ENCODE results near the gene MYH3. TPM values are rescaled to one million over a fixed set of nuclear protein-coding genes. Genes with fewer than 3 reads are reported as not detected.
"Not testable (repeated sequence)": the region's sequence is repeated elsewhere in the genome, so short reads cannot be mapped to it uniquely, and the experiment has no call there.

The MYH3 gene
- total and polyA plus RNA-seq, 8 donors: 0.45 to 8.3 (median 3.2) TPM

GRCh38 chr17:10698096-10698818 is 41.1 kb upstream of the MYH3 start:
- TF ChIP-seq POLR2A (IDR thresholded peaks at IDR 0.05): no peak
- no peak for TF ChIP-seq POLR2AphosphoS5 (IDR thresholded peaks at IDR 0.05)
- WGBS, 5 donors: 5 to 10% (median 8%) methylated on average over 18 of the region's 18 CpGs
- Histone ChIP-seq H3K27ac (peak overlapping the region in 4 of 5 donors; percentile 94 to 98 (median 96)), H3K4me1 (peaks cover 9 to 61% (median 37%) of the 10 kb centered on the region in 4 donors), H3K9me3 (no peaks in the 10 kb centered on the region), H3K4me3 (peak overlapping the region; percentile 94 to 100 (median 96)), H3K36me3 (peaks cover under 1 to 23% (median 21%) of the 10 kb centered on the region in 4 donors), H3K27me3 (no peaks in the 10 kb centered on the region)
- DNase-seq: peak in 1 of 2 donors; percentile 22
- intact Hi-C loops (cut with DNase I; ENCODE audit: low total_unique reads): no loop called here

DNA sequence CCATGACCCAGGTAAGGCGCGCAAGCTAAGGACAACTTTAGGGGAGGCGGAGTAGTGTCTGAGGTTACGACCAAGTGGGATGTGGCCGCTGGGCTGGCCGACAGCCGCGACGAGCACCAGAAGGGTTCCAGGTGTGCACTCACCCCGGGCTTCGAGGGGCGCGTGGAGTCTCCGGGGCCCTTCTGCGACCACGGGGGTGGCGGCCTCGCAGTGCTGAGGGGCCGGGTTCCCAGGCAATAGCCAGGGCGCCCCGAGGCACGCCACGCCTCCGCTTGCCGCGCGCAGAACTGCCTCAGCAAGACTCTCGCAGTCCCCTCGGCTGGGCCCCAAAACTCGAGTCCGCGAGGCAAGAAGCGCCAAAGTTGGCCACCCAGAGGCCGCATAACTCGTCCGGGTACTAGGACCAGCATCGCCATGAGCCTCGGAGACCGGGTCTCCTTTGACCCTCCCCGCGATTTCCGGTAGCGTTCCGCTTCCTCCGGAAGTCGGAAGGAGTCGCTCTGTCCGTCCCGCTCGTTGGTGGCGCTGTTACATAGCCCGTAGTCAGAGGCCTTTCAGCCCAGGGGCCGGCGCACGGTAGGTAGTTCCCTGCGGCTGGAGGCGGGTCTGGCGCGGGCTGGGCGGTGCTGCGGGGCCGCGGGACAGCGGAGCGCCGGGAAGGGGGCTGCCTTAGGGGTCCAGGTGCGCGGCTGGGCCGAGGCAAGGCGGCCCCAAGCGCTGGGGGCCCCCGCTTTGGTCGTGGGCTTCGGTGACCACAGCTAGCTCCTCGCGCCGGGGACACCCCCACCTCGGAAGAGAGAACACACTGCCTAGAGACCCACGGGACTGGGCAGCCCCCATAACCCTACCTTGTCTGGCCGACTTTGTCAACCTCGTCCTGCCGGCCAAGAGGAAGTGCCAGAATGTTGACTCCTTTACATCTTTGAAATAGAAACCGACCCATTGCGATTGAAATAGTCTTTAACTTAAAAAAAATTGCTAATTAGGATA is 40.3 kb upstream of the MYH3 start, which contains the start of the genes ADPRM and SCO1:
ADPRM (plus strand) TSS at position 503 of the 990 bp plus-strand sequence. CDS start 7,333 bp downstream, outside the sequence.
SCO1 (minus strand) TSS at position 442 of the 990 bp plus-strand sequence; CDS start at position 416, 26 bp downstream.
- H3K27ac ChIP-seq: peak within 1 kb of the TSS; percentile 94 to 98 (median 96)
- 0% methylated on average over 45 to 84 of the region's 84 CpGs for WGBS, 5 donors
- H3K4me1 ChIP-seq: peaks cover 9 to 53% (median 35%) of the 10 kb centered on the region in 4 donors
- DNase-seq: peak; percentile 95 to 98
- H3K9me3 ChIP-seq: no peaks in the 10 kb centered on the region
- H3K4me3 ChIP-seq: peak within 1 kb of the TSS; percentile 94 to 100 (median 96)
- H3K36me3 ChIP-seq: peaks cover 3 to 32% (median 30%) of the 10 kb centered on the region in 4 donors
- intact Hi-C loops (cut with DNase I; ENCODE audit: low total_unique reads): no loop called here
- H3K27me3 ChIP-seq: no peaks in the 10 kb centered on the region
- TF ChIP-seq POLR2AphosphoS5 (IDR thresholded peaks at IDR 0.05) (peak; percentile 98), EP300 (IDR thresholded peaks at IDR 0.05) (no peak), CTCF (IDR thresholded peaks at IDR 0.05) (peak in 5 of 7 experiments; percentile 10 to 60 (median 24)), POLR2A (IDR thresholded peaks at IDR 0.05) (peak in 2 of 4 donors; percentile 60 to 89)

GRCh38 chr17:10695875-10696407 is 38.8 kb upstream of the MYH3 start:
- peaks cover 9 to 45% (median 33%) of the 10 kb centered on the region in 4 donors for H3K4me1 ChIP-seq
- WGBS, 5 donors: 79 to 84% (median 81%) methylated on average over 17 of the region's 17 CpGs
- H3K4me3 ChIP-seq: peak overlapping the region in 2 of 4 donors; percentile 94 to 100
- peak overlapping the region in 1 of 5 donors; percentile 96 for H3K27ac ChIP-seq
- DNase-seq; H3K27me3 ChIP-seq; H3K9me3 ChIP-seq; intact Hi-C loops (cut with DNase I; ENCODE audit: low total_unique reads): not testable (repeated sequence)
- peaks cover 14 to 46% (median 44%) of the 10 kb centered on the region in 4 donors for H3K36me3 ChIP-seq

DNA sequence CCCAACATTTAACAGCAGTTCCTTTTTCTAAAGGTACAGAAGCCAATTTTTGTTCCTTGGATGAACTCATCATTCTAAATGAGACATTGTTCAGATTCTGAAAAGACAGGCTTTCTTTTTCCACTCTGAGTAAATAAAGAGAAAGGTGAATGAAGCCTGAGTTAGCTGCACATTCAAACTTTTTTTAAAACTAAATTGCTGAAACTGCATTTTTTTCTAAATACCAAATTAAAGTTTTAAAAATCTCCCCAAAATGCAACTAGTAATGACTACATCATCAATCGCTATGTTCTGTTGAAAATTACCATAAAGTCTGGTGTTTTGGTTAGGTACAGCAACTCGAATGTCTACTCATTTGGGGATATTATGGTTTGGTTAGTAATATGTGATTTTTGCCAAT is 30.4 kb upstream of the MYH3 start:
- no peak for TF ChIP-seq EP300 (IDR thresholded peaks at IDR 0.05)
- TF ChIP-seq POLR2A (IDR thresholded peaks at IDR 0.05): no peak
- no peak for TF ChIP-seq POLR2AphosphoS5 (IDR thresholded peaks at IDR 0.05)
- no peak for TF ChIP-seq CTCF (IDR thresholded peaks at IDR 0.05)
- Histone ChIP-seq H3K27ac (no peak overlapping the region), H3K4me3 (no peak overlapping the region), H3K4me1 (no peaks in the 10 kb centered on the region), H3K9me3 (no peaks in the 10 kb centered on the region), H3K36me3 (peaks cover 32 to 93% (median 81%) of the 10 kb centered on the region in 4 donors), H3K27me3 (no peaks in the 10 kb centered on the region)
- no peak for DNase-seq
- WGBS, 5 donors: 85 to 90% (median 86%) methylated on average over 2 of the region's 2 CpGs
- intact Hi-C loops (cut with DNase I; ENCODE audit: low total_unique reads): no loop called here
